ENCODE results near the gene STIM2.
"Not testable (repeated sequence)": the region's sequence is repeated elsewhere in the genome, so short reads cannot be mapped to it uniquely, and the experiment has no call there.

Gene STIM2

DNA sequence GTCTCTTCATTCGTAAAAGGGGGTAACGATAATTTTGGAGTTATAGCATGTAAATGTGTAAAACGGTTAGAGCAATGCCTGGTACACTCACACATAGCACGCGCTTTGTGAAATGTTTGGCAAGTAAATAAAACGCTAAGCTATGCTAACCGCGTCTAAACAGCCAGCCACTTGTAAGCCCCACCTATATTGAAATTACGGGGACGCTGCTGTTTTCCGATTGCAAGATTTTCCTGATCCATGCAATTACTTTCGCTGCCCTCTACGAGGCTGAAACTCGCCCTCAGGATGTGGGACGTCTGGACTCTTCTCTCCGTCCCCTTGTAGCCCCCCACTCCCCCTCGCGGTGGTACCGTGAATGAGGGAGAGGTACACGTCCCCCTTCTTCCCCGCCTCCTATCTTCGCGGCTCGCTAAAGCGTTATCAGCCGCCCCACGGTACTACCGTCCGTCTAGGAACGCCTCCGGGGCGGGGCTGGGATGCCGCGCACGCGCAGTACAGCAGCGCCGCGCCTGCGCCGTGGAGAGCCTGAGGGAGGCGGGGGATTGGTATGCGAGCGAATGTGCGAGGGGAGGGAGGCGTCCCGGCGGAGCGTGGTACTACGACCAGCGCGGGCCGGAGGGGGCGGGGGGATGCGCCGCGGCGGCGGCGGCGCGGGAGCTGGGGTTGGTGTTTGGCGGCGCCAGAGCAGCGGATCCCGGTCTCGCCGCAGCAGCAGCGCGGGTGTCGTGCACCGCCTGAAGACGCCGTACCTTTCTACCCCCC lies at the start of gene STIM2:
STIM2 (plus strand) TSS at position 685 of the 765 bp plus-strand sequence.
- peak; percentile 91 to 95 for DNase-seq (ENCODE audit: low read depth in 2 of 2)

DNA sequence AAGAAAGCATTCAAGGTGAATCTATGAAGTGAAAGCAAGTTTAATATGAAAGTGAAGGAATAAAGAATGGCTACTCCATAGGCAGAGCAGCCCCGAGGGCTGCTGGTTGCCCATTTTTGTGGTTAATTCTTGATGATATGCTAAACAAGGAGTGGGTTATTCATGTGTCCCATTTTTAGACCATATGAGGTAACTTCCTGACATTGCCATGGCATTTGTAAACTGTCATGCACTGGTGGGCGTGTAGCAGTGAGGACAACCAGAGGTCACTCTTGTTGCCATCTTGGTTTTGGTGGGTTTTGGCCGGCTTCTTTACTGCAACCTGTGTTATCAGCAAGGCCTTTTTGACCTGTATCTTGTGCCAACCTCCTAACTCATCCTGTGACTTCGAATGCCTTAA lies 49.1 kb upstream of the STIM2 start:
- not testable (repeated sequence) for DNase-seq (ENCODE audit: low read depth in 2 of 2)

DNA sequence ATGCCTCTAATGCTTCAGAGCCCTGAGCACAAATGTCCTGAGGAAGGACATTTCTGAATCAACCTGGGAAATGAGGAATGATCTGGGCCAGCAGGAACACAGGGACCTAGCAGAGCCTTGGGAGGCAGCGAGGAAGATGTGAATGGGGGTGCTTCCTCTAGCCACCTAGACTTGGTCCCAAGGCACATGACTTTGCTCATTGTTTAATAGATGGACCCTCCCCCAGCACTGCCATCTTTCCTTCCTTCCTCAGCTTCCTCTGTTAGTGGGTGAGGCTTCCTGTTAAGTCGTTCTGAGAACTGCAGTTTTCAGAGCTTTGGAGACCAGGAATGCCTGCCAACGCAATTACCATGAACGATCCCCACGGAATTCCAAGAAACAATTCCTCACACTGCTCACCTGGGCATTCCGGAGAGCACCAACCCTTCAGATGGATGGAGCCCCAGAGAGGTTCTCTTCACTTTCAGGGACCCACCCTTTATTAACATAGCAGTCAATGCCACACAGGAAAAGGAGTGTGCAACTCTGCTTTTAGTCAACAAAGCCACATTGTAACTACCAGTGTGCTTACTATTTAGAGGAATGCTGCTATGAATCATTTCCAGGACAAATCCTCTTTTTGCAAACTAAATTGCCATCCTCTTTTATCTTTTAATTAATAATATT lies 48.5 kb upstream of the STIM2 start:
- no peak for DNase-seq (ENCODE audit: low read depth in 2 of 2)

DNA sequence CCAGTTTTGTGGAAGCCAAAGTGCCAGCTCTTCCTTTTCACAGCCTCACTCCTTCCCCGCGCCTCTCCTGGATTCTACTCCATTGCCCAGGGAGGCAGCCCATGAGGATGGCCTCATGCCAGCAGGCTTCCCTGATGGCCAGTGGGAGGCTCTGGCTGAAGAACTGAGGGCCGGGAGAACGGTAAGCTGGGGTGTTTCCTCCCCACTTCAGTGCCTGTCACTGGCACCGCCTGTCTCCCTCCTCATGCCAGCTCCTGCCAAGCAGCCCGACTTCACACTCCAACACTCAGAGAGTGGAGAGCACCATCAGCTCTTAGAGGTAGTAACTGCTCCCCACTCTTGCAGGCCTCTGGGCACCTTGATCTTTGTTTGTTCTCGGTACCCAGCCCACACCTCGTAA lies 46.9 kb upstream of the STIM2 start:
- DNase-seq (ENCODE audit: low read depth in 2 of 2), result no peak

DNA sequence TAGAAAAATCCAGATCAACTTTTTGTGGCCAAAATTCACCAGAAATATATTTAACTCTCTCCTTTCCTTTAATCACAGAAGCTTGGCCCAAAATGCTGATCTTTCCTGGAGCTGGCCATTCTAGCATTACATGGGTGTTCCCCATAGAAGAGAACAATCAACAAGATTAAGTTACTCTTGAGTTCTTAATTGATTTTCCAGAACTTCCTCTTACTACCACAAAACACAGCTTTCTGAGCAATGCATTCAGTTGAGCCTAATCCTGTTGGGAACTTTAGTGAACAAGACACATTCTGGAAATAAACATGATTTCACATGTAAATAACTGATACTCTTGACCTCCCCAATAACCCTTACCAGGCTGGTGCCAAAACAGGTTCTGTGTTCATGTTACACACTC lies 45.4 kb upstream of the STIM2 start:
- DNase-seq (ENCODE audit: low read depth in 2 of 2), result no peak

DNA sequence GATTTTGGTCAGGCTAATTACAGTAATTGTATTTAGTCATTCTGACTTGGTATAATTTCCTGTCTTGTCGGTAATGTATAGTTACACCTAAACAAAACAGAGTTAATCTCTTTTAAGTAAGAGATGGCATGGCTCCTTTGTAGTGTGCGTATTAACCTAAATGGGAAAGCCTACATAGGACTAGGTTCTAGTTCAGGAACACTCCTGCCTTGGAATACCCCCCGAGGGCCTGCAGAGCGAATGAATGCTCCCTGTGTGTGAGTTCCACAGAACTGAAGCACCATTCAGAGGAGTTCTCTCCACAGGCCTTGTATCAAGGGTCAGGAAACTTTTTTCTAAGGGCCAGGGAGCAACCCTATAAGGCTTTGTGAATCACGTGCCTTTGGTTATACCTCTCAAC lies 44.9 kb upstream of the STIM2 start:
- no peak for DNase-seq (ENCODE audit: low read depth in 2 of 2)

DNA sequence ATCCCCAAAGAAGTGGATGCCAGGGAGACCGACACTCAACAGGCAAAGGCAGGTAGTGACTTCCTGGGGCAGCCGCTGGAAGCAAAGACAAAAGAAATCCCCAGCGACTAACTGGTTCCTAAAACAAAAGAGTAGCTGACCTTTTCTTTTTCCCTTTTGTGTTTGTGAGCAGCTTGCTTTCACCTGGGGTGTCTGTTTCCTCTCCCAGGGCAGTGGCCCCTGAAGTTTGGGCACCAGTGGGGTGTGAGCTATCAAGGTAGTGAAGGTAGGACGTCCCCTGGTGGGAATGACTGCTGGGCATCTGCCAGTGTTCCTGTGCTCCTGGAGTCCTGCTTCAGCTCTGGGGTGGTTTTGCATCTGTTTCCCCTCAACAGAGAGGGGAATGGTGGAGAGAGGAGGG lies 41.6 kb upstream of the STIM2 start:
- DNase-seq (ENCODE audit: low read depth in 2 of 2), result no peak

DNA sequence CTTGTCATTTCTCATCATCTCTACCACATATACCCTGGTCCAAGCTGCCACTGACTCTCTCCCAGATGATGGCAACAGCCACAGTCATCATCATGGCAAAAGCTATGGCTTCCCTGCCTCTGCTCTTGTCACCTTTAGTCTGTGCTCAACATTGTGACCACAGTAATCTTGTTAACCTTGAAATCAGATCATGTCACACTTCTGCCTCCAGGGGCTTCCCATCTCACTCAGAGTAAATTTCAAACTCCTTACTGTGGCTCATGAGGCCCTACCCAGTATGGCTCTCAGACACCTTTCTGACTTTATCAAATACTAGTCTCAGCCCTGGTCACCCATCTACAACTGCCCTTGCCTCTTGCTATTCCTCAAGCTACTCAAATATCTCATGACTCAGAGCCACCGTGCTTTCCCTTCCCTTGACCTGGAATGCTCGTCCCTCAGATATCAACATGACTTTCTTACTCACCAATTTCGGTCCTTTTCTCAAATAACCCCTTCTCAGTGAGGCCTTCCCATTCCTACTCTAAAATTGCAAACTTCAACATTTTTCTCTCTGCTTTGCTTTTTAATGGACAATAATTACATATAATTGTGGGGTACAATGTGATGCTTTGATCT lies 41.1 kb upstream of the STIM2 start:
- DNase-seq (ENCODE audit: low read depth in 2 of 2), result no peak

DNA sequence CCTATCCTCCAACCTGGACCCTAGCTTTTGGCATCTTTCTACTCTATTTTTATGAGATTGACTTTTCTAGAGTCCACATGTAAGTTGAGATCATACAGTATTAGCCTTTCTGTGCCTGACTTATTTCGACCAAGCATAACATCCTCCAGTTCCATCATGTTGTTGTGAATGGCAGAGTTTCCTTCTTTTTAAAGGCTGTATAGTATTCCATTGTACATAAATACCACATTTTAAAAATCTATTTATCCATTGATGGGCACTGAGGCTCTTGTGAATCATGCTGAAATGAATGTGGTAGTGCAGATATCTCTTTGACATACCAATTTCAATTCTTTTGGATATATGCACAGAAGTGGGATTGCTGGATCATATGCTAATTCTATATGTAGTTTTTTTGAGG lies 40.3 kb upstream of the STIM2 start:
- no peak for DNase-seq (ENCODE audit: low read depth in 2 of 2)

DNA sequence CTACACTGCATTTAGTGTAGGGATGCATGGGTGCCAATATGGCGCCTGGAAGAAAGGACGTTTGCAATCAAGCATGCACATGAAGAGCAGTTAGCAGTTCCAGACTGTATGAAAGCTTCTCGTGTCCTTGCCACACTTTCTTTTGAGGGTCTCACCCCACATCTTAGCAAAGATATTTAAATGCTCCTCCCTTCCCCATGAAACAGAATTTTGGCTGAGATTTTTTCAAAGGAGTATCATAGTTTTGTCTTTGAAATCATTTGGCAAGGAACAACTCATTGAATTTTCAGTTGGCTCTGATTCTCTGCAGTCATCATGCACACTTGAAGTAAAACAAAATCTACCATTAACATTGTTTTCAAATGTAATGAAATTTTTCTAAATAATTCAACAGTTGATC lies 39.6 kb upstream of the STIM2 start:
- DNase-seq (ENCODE audit: low read depth in 2 of 2), result no peak

DNA sequence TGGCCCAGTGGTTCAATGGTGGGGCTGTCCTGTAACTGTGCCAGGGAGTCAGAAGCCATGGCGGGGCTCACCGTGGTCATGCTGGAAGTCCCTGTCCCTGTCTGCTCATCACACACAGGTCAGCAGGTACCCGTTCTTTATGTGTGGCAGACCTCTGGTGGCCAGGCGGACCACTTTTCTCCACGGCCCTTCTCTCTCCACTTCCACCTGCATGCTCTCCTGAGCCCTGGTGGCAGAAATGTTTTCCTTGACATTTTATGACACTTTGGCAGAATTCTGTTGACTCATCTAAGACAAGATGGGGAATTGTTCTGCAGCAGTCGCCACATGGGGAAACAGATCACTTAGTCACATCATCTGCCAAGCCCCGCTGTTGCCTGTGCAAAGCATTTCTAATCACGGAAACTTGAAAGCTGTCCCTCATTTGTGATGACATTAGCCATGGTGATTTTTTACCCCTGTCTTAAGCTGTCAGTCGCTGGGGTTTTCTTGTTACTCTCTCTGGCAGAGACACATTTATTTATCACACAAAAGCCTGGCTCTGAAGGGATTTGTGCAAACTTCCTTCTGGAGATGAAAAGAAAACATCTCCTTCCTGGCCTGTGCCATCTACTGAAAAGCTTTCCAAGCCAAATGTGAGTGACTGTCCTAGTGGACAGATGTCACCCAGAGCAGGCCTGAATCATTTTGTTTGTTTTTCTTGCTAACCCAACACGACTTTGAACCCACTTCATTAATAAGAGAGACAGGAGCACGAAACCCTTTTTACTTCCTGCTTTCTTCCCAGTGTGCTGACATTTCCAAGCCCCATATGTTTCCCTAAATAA lies 38.8 kb upstream of the STIM2 start:
- DNase-seq (ENCODE audit: low read depth in 2 of 2), result no peak

DNA sequence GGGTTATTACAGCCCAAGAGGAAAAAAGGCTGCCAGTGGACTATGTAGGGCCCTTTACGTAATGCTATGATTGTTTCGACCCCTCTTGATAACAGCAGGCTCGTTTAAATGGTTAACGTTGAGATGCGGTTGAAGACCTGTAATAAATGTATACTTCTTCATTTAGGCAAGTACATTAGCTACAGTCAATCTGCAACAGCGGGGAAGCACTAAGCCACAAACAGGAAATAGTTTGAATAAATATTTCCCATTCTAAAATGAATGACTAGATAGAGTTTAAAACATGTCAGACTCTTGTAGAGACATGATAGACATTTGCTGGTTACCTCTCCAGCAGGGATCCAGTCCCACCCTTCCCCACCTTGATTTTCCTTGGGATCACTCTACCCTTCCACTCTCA lies 38.1 kb upstream of the STIM2 start:
- no peak for DNase-seq (ENCODE audit: low read depth in 2 of 2)

DNA sequence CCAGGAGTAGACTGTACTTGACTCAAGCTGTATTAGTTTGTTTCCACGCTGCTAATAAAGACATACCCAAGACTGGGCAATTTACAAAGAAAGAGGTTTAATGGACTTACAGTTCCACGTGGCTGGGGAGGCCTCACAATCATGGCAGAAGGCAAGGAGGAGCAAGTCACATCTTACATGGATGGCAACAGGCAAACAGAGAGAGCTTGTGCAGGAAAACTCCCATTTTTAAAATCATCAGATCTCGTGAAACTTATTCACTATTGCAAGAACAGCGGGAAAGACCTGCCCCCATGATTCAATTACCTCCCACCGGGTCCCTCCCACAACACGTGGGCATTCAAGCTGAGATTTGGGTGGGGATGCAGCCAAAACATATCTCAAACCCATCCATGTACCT lies 37.7 kb upstream of the STIM2 start:
- DNase-seq (ENCODE audit: low read depth in 2 of 2), result not testable (repeated sequence)

DNA sequence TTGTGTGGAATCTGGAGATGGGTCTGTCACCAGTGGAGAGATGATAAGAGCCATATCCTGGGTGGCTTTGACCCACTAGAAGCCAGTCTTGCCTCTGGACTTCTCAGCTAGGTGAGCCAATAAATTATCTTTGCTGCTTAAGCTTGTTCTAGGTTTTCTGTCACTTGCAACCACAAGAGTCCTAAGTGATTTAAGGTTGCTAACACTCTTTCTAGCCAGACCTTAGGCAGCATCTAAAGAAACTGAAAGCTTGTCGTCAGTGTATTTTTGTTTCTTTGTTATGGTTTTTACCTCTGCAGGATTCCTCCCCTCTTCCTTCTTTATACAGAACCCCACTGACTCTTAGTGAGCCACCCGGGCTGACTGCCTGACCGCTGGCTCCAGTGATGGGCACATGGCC lies 37.1 kb upstream of the STIM2 start:
- DNase-seq (ENCODE audit: low read depth in 2 of 2), result no peak

DNA sequence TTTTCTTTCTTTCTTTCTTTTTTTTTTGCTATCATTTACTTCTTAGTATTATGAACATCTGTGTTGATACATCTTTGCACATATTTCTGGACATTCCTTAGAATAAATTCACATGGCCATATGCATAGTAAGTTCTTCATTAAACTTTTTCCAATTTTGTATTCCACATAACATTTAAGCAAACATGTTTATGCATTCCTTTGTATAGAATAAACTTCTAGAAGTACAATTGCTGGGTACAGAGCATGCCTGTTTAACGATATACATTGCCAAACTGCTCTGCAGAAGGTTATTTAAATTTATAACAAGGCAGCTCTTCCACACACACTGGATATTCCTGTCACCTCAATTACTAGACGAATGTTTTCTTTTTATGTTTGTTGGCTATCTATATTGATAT lies 36.0 kb upstream of the STIM2 start:
- no peak for DNase-seq (ENCODE audit: low read depth in 2 of 2)

DNA sequence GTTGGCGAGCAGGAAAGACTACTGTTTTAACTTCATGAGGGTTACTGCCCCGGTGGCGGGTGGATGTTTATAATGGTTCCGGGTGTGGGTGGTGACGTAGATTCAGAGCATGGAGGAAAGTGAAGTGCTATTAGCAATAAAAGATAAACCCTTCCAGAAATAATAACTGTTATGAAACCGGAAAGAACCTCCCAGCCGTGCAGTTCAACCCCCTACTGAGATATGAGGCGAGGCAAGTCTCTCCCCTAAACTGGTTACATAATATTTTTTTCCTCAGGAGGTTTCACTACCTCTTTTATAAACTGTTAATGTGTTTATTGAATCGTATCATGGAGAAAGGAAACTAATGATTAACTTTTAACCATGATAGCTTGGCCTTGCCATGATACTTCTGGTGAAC lies 33.9 kb upstream of the STIM2 start:
- DNase-seq (ENCODE audit: low read depth in 2 of 2), result no peak

DNA sequence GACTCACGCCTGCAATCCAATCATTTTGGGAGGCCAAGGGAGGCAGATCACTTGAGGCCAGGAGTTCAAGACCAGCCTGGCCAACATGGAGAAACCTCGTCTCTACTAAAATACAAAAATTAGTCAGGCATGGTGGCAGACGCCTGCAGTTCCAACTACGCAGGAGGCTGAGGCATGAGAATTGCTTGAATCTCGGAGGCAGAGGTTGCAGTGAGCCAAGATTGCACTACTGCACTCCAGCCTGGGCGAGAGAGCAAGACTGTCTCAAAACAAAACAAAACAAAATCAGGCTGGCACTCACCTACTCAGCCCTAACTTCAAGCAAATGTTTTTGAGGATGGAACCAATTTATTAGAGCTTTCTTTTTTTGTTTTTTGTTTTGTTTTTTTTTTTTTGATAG lies 33.3 kb upstream of the STIM2 start:
- DNase-seq (ENCODE audit: low read depth in 2 of 2), result not testable (repeated sequence)

DNA sequence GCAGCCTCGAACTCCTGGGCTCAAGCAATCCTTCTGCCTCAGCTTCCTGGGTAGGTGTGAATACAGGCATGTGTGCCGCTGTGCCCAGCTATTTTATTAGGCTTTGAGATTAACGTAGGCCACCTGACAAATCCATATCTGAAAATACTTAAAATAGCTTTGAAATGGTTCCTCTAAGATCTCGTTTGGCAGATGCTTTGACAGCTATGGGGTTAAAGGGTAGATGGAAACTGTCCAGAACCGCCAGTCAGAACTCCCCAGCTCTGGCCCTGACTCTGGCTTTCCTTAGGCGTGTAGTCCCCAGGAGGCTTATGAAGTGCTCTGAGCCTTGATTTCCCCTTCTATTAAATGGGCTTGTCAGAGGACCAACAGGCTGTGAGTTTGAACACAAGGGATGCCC lies 32.8 kb upstream of the STIM2 start:
- no peak for DNase-seq (ENCODE audit: low read depth in 2 of 2)

DNA sequence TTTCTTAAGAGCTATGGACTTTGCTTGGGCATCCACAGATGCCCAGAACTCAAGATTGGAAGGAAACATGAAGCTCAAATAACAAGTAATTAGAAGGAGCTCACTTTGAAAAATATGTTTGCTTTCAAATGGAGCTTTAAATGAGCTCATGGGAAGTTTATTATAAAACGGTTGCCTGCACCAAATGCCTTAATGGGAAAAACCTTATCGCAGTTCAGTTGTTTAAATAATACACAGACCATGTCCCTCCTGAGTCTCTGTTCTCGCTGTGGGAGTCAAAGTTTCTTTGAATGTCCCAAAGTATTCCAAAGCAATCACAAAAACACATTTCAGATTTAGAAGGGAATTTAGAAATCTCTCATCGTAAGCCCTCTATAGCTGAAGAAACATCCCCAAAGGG lies 31.6 kb upstream of the STIM2 start:
- no peak for DNase-seq (ENCODE audit: low read depth in 2 of 2)

DNA sequence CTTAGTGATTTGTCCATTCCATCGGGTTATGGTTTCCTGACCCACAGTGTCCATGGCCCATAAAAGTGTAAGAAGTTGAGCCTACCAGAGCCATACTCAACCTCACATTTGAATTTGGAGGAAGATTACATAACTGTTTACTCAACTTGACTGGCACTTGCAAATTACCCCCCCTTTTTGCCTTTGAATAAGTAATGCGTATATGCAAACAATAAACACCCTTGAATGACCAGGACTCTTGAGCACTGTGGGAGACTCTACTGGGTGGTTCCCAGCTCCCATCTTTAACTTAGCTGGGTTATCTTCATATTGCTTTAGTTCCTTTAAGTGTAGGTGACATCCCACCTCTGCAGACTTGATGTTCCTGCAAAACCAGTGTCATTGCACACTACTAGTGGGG lies 30.6 kb upstream of the STIM2 start:
- no peak for DNase-seq (ENCODE audit: low read depth in 2 of 2)

DNA sequence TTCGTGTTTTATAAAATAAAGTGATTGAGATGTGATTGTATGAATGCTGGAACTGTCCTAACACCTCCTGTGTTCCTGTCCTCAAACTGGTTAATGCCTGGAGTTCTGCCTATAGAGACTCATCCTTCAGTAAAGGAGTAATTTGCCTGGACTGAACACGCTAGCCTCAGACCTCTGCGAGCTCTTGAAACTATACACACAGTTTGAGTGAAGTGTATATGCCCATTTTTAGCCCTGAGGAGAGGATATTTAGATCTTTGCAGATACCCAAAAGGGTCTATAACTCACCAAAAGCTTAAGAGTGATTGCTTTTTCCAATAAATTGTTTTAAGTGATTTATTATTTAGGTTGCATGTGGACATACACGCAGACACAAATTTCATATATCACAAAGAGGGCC lies 29.9 kb upstream of the STIM2 start:
- DNase-seq (ENCODE audit: low read depth in 2 of 2), result no peak

DNA sequence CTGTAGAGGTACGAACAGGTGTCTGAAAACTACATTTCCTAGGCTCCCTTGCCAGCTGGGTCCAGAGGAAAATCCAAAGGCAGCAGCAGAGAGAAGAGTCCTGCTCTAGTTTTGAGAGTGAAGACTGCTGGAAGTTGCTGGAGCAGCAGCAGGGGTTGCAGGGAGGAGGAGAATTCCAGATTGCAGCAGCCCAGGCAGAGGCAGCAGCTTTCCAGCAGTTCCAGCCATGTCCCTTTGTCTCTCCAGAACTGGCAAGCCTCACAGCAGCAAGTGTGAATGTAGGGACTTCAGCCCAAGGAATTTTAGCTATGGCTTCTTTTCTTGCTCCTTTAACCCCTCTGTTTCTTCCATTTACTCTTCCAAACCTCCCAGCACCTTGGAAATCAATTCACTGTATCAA lies 24.1 kb upstream of the STIM2 start:
- no peak for DNase-seq (ENCODE audit: low read depth in 2 of 2)
